ENCODE results near the gene FAM107B. TPM values are rescaled to one million over a fixed set of nuclear protein-coding genes. Genes with fewer than 3 reads are reported as not detected.

Gene FAM107B
- total RNA-seq, 2 experiments from 2014 or later: 114 to 121 TPM

- peaks cover 56% of the 10 kb centered on the region for H3K36me3 Mint-ChIP-seq (ENCODE audit: low read depth)
Observed at GRCh38 chr10:14574885-14575284, 199.8 kb downstream of the FAM107B start.

DNA sequence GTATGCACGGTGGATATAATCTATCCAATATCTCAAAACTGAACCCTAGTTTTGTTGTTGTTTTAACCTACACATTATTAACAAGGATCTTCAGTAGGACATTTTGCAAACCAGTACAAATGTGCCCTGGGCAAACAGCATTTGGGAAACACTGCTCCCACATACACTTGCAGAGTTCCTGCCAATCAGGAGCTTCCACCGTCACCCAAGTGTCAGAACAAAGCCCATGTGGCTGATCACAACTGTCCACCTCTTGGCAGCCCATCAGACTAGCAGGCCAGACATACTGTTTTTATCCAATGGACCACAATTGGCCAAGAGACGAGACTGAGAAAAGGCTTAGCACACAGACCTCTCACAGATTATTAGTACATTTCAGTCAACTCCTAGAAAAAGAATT, 200.4 kb downstream of the FAM107B start:
- POLR2A ChIA-PET: interaction anchor here (1.2 to 2.7 kb wide), 3 partner anchors 10 to 22 kb away, joined by 4 to 13 read pairs (median 7); no protein-coding TSS in a partner anchor
- ATAC-seq (no peak), DNase-seq (no peak)
- intact Hi-C loops (cut with micrococcal nuclease): no loop called here
- no peak for TF ChIP-seq CTCF (IDR thresholded peaks at IDR 0.05)
- H3K4me1 Mint-ChIP-seq (ENCODE audit: low read depth): peaks cover 77% of the 10 kb centered on the region
- H3K36me3 Mint-ChIP-seq (ENCODE audit: low read depth): peaks cover 56% of the 10 kb centered on the region
- peak overlapping the region; percentile 40 for H3K27ac Mint-ChIP-seq
- H3K4me3 Mint-ChIP-seq: no peak overlapping the region
- H3K27me3 Mint-ChIP-seq: no peaks in the 10 kb centered on the region
- CTCF ChIA-PET: interaction anchor here (1.1 kb wide), 2 partner anchors 9 to 26 kb away, joined by 3 to 7 read pairs; no protein-coding TSS in a partner anchor
- no peaks in the 10 kb centered on the region for H3K9me3 Mint-ChIP-seq

More at GRCh38 chr10:14574885-14575284, 199.8 kb downstream of the FAM107B start:
- Mint-ChIP-seq H3K4me1 (ENCODE audit: low read depth) (peaks cover 76% of the 10 kb centered on the region), H3K9me3 (no peaks in the 10 kb centered on the region), H3K4me3 (no peak overlapping the region), H3K27me3 (no peaks in the 10 kb centered on the region), H3K27ac (peak overlapping the region; percentile 40)
- no peak for TF ChIP-seq CTCF (IDR thresholded peaks at IDR 0.05)
- CTCF ChIA-PET: interaction anchor here (0.9 to 1.8 kb wide), 5 partner anchors 9 to 261 kb away, joined by 3 to 7 read pairs (median 3); no protein-coding TSS in a partner anchor
- intact Hi-C loops (cut with micrococcal nuclease): no loop called here
- DNase-seq (no peak), ATAC-seq (no peak)
- POLR2A ChIA-PET: interaction anchor here (1.2 to 2.7 kb wide), 3 partner anchors 9 to 22 kb away, joined by 4 to 13 read pairs (median 7); no protein-coding TSS in a partner anchor

DNA sequence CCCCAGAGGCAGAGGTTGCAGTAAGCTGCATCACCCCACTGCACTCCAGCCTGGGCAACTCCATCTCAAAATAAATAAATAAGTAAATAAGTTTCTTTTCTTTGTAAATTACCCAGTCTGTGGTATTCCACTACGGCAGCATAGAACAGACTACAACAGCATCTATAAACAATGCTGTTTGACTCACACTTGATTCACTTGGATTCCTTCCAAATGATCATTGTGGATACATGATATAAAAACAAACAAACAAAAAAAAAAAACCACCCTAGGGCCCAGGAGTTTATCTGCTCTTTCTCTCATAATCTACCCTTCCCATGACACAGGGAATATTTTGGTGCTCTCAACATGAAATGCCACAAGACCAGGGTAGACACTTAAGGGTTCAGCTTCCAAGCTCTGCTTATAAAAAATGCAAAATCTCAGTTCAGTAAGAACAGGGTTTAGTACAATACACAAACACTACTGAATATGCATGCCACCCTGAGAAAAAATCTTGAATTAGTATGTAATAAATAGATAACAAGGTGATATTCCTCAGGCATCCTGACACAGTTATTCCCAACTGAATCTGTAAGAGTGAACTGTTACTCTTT, 200.9 kb downstream of the FAM107B start:
- ATAC-seq (no peak), DNase-seq (no peak)
- H3K36me3 Mint-ChIP-seq (ENCODE audit: low read depth): peaks cover 56% of the 10 kb centered on the region
- no peaks in the 10 kb centered on the region for H3K27me3 Mint-ChIP-seq
- ChIA-PET POLR2A (interaction anchor here (1.2 to 2.7 kb wide), 3 partner anchors 9 to 26 kb away, joined by 5 to 13 read pairs (median 7); no protein-coding TSS in a partner anchor), CTCF (no interaction called here)
- H3K4me1 Mint-ChIP-seq (ENCODE audit: low read depth): peaks cover 78% of the 10 kb centered on the region
- intact Hi-C loops (cut with micrococcal nuclease): loop anchor here (2.0 kb wide), 1 partner anchor 73 kb away; no protein-coding TSS in a partner anchor
- no peaks in the 10 kb centered on the region for H3K9me3 Mint-ChIP-seq
- no peak for TF ChIP-seq CTCF (IDR thresholded peaks at IDR 0.05)
- H3K4me3 Mint-ChIP-seq: no peak overlapping the region
- peak overlapping the region; percentile 60 for H3K27ac Mint-ChIP-seq

DNA sequence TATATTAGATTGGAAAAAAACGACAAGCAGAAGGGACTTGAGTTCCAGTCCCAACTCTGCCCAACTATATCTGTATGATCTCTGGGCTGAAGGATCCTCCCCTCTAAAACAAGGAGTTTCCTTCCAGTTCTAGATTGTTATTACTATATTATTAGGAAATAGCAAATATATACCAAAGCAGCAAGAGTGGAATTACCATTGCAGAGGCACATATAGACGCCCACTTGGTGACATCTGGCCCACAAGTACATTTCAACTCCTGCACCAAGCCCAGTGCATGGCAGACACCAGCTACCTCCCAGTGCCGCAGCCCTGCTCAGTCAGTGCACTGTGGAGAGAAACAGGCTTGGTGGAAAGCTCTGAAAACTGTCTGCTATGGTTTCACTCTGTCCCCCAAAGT, 201.9 kb downstream of the FAM107B start:
- no peak for ATAC-seq
- intact Hi-C loops (cut with micrococcal nuclease): loop anchor here (2.0 kb wide), 1 partner anchor 72 kb away; no protein-coding TSS in a partner anchor
- no peak for DNase-seq
- H3K27ac Mint-ChIP-seq: peak overlapping the region; percentile 72
- H3K9me3 Mint-ChIP-seq: no peaks in the 10 kb centered on the region
- H3K4me1 Mint-ChIP-seq (ENCODE audit: low read depth): peaks cover 77% of the 10 kb centered on the region
- peaks cover 53% of the 10 kb centered on the region for H3K36me3 Mint-ChIP-seq (ENCODE audit: low read depth)
- no peaks in the 10 kb centered on the region for H3K27me3 Mint-ChIP-seq
- POLR2A ChIA-PET: interaction anchor here (1.2 to 2.3 kb wide), 2 partner anchors 11 to 25 kb away, joined by 5 to 20 read pairs; no protein-coding TSS in a partner anchor
- H3K4me3 Mint-ChIP-seq: no peak overlapping the region
- CTCF ChIA-PET: interaction anchor here (1.4 kb wide), 1 partner anchor 10 kb away, joined by 4 read pairs; no protein-coding TSS in a partner anchor
- TF ChIP-seq CTCF (IDR thresholded peaks at IDR 0.05): no peak

Measured in activated CD8-positive, alpha-beta T cell treated with anti-CD3 and anti-CD28 coated beads for 36 hours (primary cell).